MM.1S (cell line): Measurements from ENCODE around the gene POLD2.

Experiments
- EZH2 ChIP-seq: fragments of 300-600 bp; sonication (generic); optimal IDR thresholded peaks from 2 replicates; pipeline ENCODE3; 2017; ENCODE audit warnings: low read depth, mild to moderate bottlenecking, antibody characterized with exemption, low read length, mixed read lengths
- TF ChIP-seq, protein P1 (sequence below): fragments of 300-600 bp; sonication (generic); IDR thresholded peaks from 2 replicates; pipeline ENCODE4 v1.5.1; 2016; ENCODE audit warnings: antibody characterized with exemption, low read length, mixed read lengths

GRCh38 chr7:44077681-44078091, 45.7 kb downstream of the POLD2 start:
- TF ChIP-seq, protein P1, sequence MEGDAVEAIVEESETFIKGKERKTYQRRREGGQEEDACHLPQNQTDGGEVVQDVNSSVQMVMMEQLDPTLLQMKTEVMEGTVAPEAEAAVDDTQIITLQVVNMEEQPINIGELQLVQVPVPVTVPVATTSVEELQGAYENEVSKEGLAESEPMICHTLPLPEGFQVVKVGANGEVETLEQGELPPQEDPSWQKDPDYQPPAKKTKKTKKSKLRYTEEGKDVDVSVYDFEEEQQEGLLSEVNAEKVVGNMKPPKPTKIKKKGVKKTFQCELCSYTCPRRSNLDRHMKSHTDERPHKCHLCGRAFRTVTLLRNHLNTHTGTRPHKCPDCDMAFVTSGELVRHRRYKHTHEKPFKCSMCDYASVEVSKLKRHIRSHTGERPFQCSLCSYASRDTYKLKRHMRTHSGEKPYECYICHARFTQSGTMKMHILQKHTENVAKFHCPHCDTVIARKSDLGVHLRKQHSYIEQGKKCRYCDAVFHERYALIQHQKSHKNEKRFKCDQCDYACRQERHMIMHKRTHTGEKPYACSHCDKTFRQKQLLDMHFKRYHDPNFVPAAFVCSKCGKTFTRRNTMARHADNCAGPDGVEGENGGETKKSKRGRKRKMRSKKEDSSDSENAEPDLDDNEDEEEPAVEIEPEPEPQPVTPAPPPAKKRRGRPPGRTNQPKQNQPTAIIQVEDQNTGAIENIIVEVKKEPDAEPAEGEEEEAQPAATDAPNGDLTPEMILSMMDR = no peak
- no peak for TF ChIP-seq EZH2
